ENCODE measurements around the gene SEPHS1. TPM values are rescaled to one million over a fixed set of nuclear protein-coding genes. Genes with fewer than 3 reads are reported as not detected.

Gene SEPHS1
- total and polyA plus RNA-seq, 9 donors, result 27.2 to 76.7 (median 50.6) TPM

DNA sequence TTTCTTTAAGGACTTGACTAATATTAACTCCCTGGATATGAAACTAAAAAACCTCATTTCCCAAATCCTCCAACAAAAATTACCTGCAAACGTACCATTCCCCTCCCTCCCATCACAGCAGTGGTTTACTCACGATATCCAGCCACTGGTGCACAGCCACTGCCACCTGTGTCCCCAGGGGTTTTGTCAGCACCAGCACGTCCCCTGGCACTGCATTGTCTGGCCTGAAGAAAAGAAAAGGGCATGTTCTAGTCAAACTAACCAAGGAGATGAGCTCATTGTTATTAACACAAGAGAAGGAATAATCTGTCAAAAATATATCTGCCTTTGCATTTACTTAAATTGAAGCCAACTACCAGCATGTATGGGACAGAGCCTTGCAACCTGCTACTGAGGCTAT, 18.5 kb downstream of the SEPHS1 start:
- no peak overlapping the region for H3K27ac ChIP-seq
- H3K36me3 ChIP-seq, result no peaks in the 10 kb centered on the region
- intact Hi-C loops (cut with DNase I), result no loop called here
- WGBS, 3 donors, result 80 to 93% (median 86%) methylated on average over 3 of the region's 3 CpGs
- no peaks in the 10 kb centered on the region for H3K27me3 ChIP-seq
- no peaks in the 10 kb centered on the region for H3K9me3 ChIP-seq
- H3K4me3 ChIP-seq, result no peak overlapping the region
- DNase-seq, result no peak
- H3K4me1 ChIP-seq (ENCODE audit: insufficient read depth), result no peaks in the 10 kb centered on the region
- TF ChIP-seq EP300 (IDR thresholded peaks at IDR 0.05), result no peak
- no peak for TF ChIP-seq POLR2A (IDR thresholded peaks at IDR 0.05)
- TF ChIP-seq, protein P1, sequence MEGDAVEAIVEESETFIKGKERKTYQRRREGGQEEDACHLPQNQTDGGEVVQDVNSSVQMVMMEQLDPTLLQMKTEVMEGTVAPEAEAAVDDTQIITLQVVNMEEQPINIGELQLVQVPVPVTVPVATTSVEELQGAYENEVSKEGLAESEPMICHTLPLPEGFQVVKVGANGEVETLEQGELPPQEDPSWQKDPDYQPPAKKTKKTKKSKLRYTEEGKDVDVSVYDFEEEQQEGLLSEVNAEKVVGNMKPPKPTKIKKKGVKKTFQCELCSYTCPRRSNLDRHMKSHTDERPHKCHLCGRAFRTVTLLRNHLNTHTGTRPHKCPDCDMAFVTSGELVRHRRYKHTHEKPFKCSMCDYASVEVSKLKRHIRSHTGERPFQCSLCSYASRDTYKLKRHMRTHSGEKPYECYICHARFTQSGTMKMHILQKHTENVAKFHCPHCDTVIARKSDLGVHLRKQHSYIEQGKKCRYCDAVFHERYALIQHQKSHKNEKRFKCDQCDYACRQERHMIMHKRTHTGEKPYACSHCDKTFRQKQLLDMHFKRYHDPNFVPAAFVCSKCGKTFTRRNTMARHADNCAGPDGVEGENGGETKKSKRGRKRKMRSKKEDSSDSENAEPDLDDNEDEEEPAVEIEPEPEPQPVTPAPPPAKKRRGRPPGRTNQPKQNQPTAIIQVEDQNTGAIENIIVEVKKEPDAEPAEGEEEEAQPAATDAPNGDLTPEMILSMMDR (IDR thresholded peaks at IDR 0.05), result no peak

DNA sequence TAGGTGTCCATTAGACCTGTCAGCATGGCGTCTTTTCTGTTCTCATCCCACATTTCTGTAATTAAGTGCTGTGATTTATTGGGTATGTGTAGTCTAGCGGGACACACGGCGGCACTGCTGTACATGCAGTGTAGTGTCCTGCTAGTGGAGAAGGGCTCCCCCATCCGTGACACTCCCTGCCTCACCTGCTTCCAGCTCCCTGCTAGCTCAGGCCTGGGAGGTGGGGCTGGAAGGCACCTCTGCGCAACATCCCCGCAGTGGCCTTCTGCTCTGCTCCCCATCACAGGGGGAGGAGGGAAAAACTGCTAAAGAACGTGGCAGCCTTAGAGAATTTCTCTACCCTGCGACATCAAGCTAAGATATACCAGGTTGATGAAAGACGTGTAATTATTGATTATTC, 19.5 kb downstream of the SEPHS1 start:
- Histone ChIP-seq H3K9me3 (no peaks in the 10 kb centered on the region), H3K4me1 (ENCODE audit: insufficient read depth) (no peaks in the 10 kb centered on the region), H3K4me3 (no peak overlapping the region), H3K27ac (no peak overlapping the region), H3K27me3 (no peaks in the 10 kb centered on the region), H3K36me3 (no peaks in the 10 kb centered on the region)
- DNase-seq, result no peak
- TF ChIP-seq EP300 (IDR thresholded peaks at IDR 0.05), result no peak
- TF ChIP-seq, protein P1 (IDR thresholded peaks at IDR 0.05), result no peak
- TF ChIP-seq POLR2A (IDR thresholded peaks at IDR 0.05), result no peak
- intact Hi-C loops (cut with DNase I), result no loop called here
- WGBS, 3 donors, result 67 to 84% (median 78%) methylated on average over 10 of the region's 10 CpGs

GRCh38 chr10:13328126-13328525, 20.0 kb downstream of the SEPHS1 start:
- intact Hi-C loops (cut with DNase I), result no loop called here
- Histone ChIP-seq H3K9me3 (no peaks in the 10 kb centered on the region), H3K27me3 (no peaks in the 10 kb centered on the region), H3K4me1 (ENCODE audit: insufficient read depth) (no peaks in the 10 kb centered on the region), H3K4me3 (no peak overlapping the region), H3K36me3 (no peaks in the 10 kb centered on the region), H3K27ac (no peak overlapping the region)
- TF ChIP-seq, protein P1 (IDR thresholded peaks at IDR 0.05), result no peak
- TF ChIP-seq EP300 (IDR thresholded peaks at IDR 0.05) (no peak), POLR2A (IDR thresholded peaks at IDR 0.05) (no peak)
- WGBS, 3 donors, result 89 to 92% (median 91%) methylated on average over 5 of the region's 5 CpGs
- DNase-seq, result no peak

GRCh38 chr10:13327534-13327933, 20.6 kb downstream of the SEPHS1 start:
- no peak for TF ChIP-seq POLR2A (IDR thresholded peaks at IDR 0.05)
- TF ChIP-seq EP300 (IDR thresholded peaks at IDR 0.05), result no peak
- TF ChIP-seq, protein P1 (IDR thresholded peaks at IDR 0.05), result no peak
- Histone ChIP-seq H3K4me3 (no peak overlapping the region), H3K27ac (no peak overlapping the region), H3K9me3 (no peaks in the 10 kb centered on the region), H3K27me3 (no peaks in the 10 kb centered on the region), H3K4me1 (ENCODE audit: insufficient read depth) (no peaks in the 10 kb centered on the region), H3K36me3 (no peaks in the 10 kb centered on the region)
- no peak for DNase-seq
- WGBS, 3 donors, result 19 to 26% (median 20%) methylated on average over 3 of the region's 3 CpGs
- intact Hi-C loops (cut with DNase I), result no loop called here
